Osteocyte (in vitro differentiated cells): ENCODE results near the gene ZEB1. TPM values are rescaled to one million over a fixed set of nuclear protein-coding genes. Genes with fewer than 3 reads are reported as not detected.

Experiments used
- DNase-seq: peaks from one replicate; pipeline ENCODE4 v3.0.0; 2021; ENCODE audit warnings: mixed read lengths; ENCODE audit not compliant: unreplicated experiment; ENCODE audit errors: extremely low spot score
- H3K27ac Mint-ChIP-seq: one replicate; pipeline ENCODE4 v1.8.0; 2021; ENCODE audit warnings: mild to moderate bottlenecking, mixed read lengths; ENCODE audit not compliant: unreplicated experiment
- H3K27me3 Mint-ChIP-seq: one replicate; pipeline ENCODE4 v1.8.0; 2021; ENCODE audit warnings: mixed read lengths; ENCODE audit not compliant: unreplicated experiment
- H3K36me3 Mint-ChIP-seq: one replicate; pipeline ENCODE4 v1.8.0; 2021; ENCODE audit warnings: mixed read lengths; ENCODE audit not compliant: unreplicated experiment
- H3K4me1 Mint-ChIP-seq: one replicate; pipeline ENCODE4 v1.8.0; 2021; ENCODE audit warnings: mixed read lengths; ENCODE audit not compliant: unreplicated experiment
- H3K4me3 Mint-ChIP-seq: one replicate; pipeline ENCODE4 v1.8.0; 2021; ENCODE audit warnings: mild to moderate bottlenecking, moderate library complexity, mixed read lengths; ENCODE audit not compliant: unreplicated experiment
- H3K9me3 Mint-ChIP-seq: one replicate; pipeline ENCODE4 v1.8.0; 2021; ENCODE audit warnings: mixed read lengths; ENCODE audit not compliant: unreplicated experiment
- CTCF ChIP-seq: fragments of 200-600 bp; sonication (generic); IDR thresholded peaks from 2 replicates; pipeline ENCODE4 v1.5.0; 2021; ENCODE audit warnings: antibody characterized with exemption, mild to moderate bottlenecking, moderate library complexity
- total RNA-seq: library from RNA; stranded (reverse); gene quantifications from 2 replicates; pipeline ENCODE4 v1.2.1, GENCODE V29; 2021

ZEB1 gene
- total RNA-seq, 1 donor from 2014 or later, result 54.4 TPM

DNA sequence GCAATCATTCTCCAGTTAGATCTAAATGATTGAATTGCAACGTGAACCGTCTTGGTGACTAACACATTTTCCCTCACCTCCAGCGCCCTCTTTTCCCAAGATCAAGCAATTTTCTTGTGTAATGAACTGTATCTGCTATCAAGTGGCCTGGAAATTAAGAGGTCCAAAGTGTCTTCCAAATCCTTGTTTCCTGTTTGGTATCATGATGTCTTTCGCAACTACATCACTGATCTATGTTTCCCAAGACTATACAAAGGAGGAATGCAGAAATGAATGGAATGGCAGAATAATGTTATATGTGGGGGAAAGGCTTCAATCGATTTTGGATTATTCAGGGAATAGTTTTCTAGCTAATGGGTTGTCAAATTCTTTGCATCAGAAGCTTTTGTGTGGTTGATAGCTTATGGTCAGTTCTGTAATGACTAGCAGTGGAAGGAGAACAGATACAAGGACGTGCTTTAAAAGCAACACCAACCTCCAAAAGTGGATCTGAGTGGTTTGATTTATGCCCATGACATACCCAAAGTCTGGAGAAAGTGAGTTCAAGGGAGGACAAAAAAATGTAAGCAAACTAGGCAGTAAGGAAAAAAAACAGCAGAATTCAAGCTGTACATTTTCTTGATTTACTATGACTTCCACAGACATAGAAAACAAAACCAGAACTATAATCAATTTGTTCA lies 14.6 kb upstream of the ZEB1 start:
- H3K4me3 Mint-ChIP-seq, result no peak overlapping the region
- no peak overlapping the region for H3K27ac Mint-ChIP-seq
- TF ChIP-seq CTCF, result no peak
- H3K27me3 Mint-ChIP-seq, result no peaks in the 10 kb centered on the region
- peaks cover 7% of the 10 kb centered on the region for H3K9me3 Mint-ChIP-seq
- H3K4me1 Mint-ChIP-seq, result no peaks in the 10 kb centered on the region
- H3K36me3 Mint-ChIP-seq, result peaks cover 3% of the 10 kb centered on the region
- no peak for DNase-seq

GRCh38 chr10:31313396-31313795 lies 5.6 kb upstream of the ZEB1 start:
- H3K27ac Mint-ChIP-seq, result no peak overlapping the region
- no peak for TF ChIP-seq CTCF
- DNase-seq, result no peak
- no peak overlapping the region for H3K4me3 Mint-ChIP-seq
- no peaks in the 10 kb centered on the region for H3K27me3 Mint-ChIP-seq
- peaks cover 10% of the 10 kb centered on the region for H3K4me1 Mint-ChIP-seq
- no peaks in the 10 kb centered on the region for H3K36me3 Mint-ChIP-seq
- no peaks in the 10 kb centered on the region for H3K9me3 Mint-ChIP-seq

GRCh38 chr10:31314256-31315150 lies 4.5 kb upstream of the ZEB1 start:
- Mint-ChIP-seq H3K4me3 (no peak overlapping the region), H3K36me3 (no peaks in the 10 kb centered on the region), H3K4me1 (peaks cover 10% of the 10 kb centered on the region), H3K9me3 (no peaks in the 10 kb centered on the region), H3K27me3 (no peaks in the 10 kb centered on the region), H3K27ac (no peak overlapping the region)
- no peak for DNase-seq
- TF ChIP-seq CTCF, result no peak

DNA sequence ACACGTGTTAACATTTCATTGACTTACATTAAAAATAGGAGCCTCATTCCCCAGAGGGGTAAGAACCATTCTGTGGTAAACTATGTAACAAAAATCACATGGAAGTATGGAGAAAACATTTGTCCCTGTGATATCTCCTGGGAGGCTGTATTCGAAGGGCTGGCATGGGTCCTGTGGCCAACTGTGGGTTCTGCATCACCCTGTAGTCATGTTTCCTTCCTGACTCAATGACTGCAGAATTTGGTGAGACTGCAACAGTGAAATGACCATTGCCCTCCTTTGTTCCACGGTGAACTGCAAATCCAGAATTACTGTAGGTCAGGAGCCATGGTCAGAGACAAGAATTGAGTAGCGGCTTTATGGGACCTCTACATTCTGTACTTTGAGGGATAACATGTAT lies 3.6 kb upstream of the ZEB1 start:
- Mint-ChIP-seq H3K4me3 (no peak overlapping the region), H3K36me3 (no peaks in the 10 kb centered on the region), H3K27me3 (no peaks in the 10 kb centered on the region), H3K27ac (no peak overlapping the region), H3K4me1 (peaks cover 10% of the 10 kb centered on the region), H3K9me3 (no peaks in the 10 kb centered on the region)
- DNase-seq, result no peak
- no peak for TF ChIP-seq CTCF

GRCh38 chr10:31317171-31317570 lies 1.8 kb upstream of the ZEB1 start:
- no peak for DNase-seq
- TF ChIP-seq CTCF, result no peak
- Mint-ChIP-seq H3K27me3 (no peaks in the 10 kb centered on the region), H3K4me1 (peaks cover 24% of the 10 kb centered on the region), H3K36me3 (no peaks in the 10 kb centered on the region), H3K4me3 (peak overlapping the region; percentile 39), H3K27ac (no peak overlapping the region), H3K9me3 (no peaks in the 10 kb centered on the region)
